B cell (primary cell): ENCODE measurements around the gene CDKAL1. TPM values are rescaled to one million over a fixed set of nuclear protein-coding genes. Genes with fewer than 3 reads are reported as not detected.

ENCODE experiments used
- ATAC-seq: fragments of 200-7000 bp; cut with Tn5 transposase; one replicate; pipeline ENCODE4 v1.10.0; 2021; ENCODE audit warnings: low read depth, mild to moderate bottlenecking, moderate number of reproducible peaks, moderate library complexity
- CTCF ChIA-PET: fragments of 350-600 bp; sonication (Branson Sonifier 250); formaldehyde crosslinking; loops from one replicate; lab custom pipeline; 2021; ENCODE audit warnings: antibody characterized with exemption, inconsistent platforms; lab: Charles Lee
- POLR2A ChIA-PET: fragments of 350-600 bp; sonication (Branson Sonifier 250); formaldehyde crosslinking; loops from one replicate; lab custom pipeline; 2021; ENCODE audit warnings: antibody characterized with exemption; lab: Charles Lee
- DNase-seq: peaks from one replicate; pipeline ENCODE4 v3.0.0; 2013
- H2AFZ ChIP-seq: 2 replicates; pipeline ENCODE4 v1.6.1; 2012; ENCODE audit warnings: mild to moderate bottlenecking, low read depth, low read length; ENCODE audit not compliant: insufficient read depth, poor library complexity, severe bottlenecking
- H3K27ac ChIP-seq, 2 donors: 1 replicate in 1 of 2; 2 replicates in 1 of 2; pipeline ENCODE4 v1.5.1; 2012 to 2013; ENCODE audit warnings: low read length in 2 of 2, mild to moderate bottlenecking in 2 of 2, moderate library complexity in 1 of 2
- H3K27me3 ChIP-seq, 4 experiments: fragments of 200-600 bp in 1 of 4; sonication (generic) in 1 of 4; replicated peaks in 1 of 4; 1 replicate in 2 of 4; 2 replicates in 2 of 4; pipeline versions ENCODE4 v1.6.1 to v1.7.0; 2013 to 2016; ENCODE audit warnings: low read length in 3 of 4, mild to moderate bottlenecking in 2 of 4, mixed read lengths in 1 of 4, moderate library complexity in 1 of 4; ENCODE audit not compliant: insufficient read depth in 4 of 4, control insufficient read depth in 3 of 4; ENCODE audit errors: control extremely low read depth in 1 of 4
- H3K36me3 ChIP-seq, 2 experiments: replicated peaks in 1 of 2; 1 replicate in 1 of 2; 2 replicates in 1 of 2; pipeline versions ENCODE4 v1.6.1 to v1.7.1; 2013; ENCODE audit warnings: low read length in 1 of 2; ENCODE audit not compliant: insufficient read depth in 2 of 2, control insufficient read depth in 1 of 2; ENCODE audit errors: control extremely low read depth in 1 of 2, extremely low read depth in 1 of 2
- H3K4me1 ChIP-seq, 2 donors: fragments of 200-600 bp in 1 of 2; sonication (generic) in 1 of 2; 1 replicate in 1 of 2; 2 replicates in 1 of 2; pipeline versions ENCODE4 v1.5.1 to v1.6.1; 2013 to 2017; ENCODE audit warnings: low read length in 2 of 2; ENCODE audit not compliant: control insufficient read depth in 2 of 2, insufficient read depth in 2 of 2
- H3K4me2 ChIP-seq: replicated peaks from 2 replicates; pipeline ENCODE3; 2012; ENCODE audit warnings: mild to moderate bottlenecking, low read depth, low read length; ENCODE audit not compliant: poor library complexity, severe bottlenecking
- H3K4me3 ChIP-seq, 5 experiments: fragments of 200-600 bp in 1 of 5; sonication (generic) in 1 of 5; 1 replicate in 3 of 5; 2 replicates in 2 of 5; pipeline versions ENCODE4 v1.5.1 to v1.7.0; 2011 to 2016; ENCODE audit warnings: low read length in 4 of 5, mild to moderate bottlenecking in 4 of 5, low read depth in 2 of 5, control low read depth in 1 of 5, moderate library complexity in 1 of 5; ENCODE audit not compliant: insufficient read depth in 1 of 5; ENCODE audit errors: control extremely low read depth in 1 of 5, extremely low read depth in 1 of 5
- H3K79me2 ChIP-seq: fragments of 200-600 bp; sonication (generic); one replicate; pipeline ENCODE4 v1.6.0; 2016; ENCODE audit warnings: low read length; ENCODE audit not compliant: control insufficient read depth, insufficient read depth
- H3K9ac ChIP-seq: fragments of 200-600 bp; sonication (generic); 2 replicates; pipeline ENCODE4 v1.6.1; 2017; ENCODE audit warnings: mild to moderate bottlenecking, low read length, moderate library complexity
- H3K9me3 ChIP-seq, 3 donors: one replicate each; pipeline versions ENCODE4 v1.6.1 to v1.7.1; 2013; ENCODE audit warnings: low read length in 2 of 3; ENCODE audit not compliant: control insufficient read depth in 2 of 3, insufficient read depth in 1 of 3; ENCODE audit errors: control extremely low read depth in 1 of 3
- H4K20me1 ChIP-seq: 2 replicates; pipeline ENCODE4 v1.6.0; 2012; ENCODE audit warnings: mild to moderate bottlenecking, low read length; ENCODE audit not compliant: insufficient read depth, control insufficient read depth, poor library complexity, severe bottlenecking
- H3K27ac Mint-ChIP-seq: one replicate; pipeline ENCODE4 v1.8.0; 2021; ENCODE audit warnings: mixed read lengths
- H3K27me3 Mint-ChIP-seq: one replicate; pipeline ENCODE4 v1.8.0; 2021; ENCODE audit warnings: mixed read lengths
- H3K4me1 Mint-ChIP-seq: one replicate; pipeline ENCODE4 v1.8.0; 2021; ENCODE audit warnings: mixed read lengths
- H3K4me3 Mint-ChIP-seq: one replicate; pipeline ENCODE4 v1.8.0; 2021; ENCODE audit warnings: mixed read lengths
- H3K9me3 Mint-ChIP-seq: one replicate; pipeline ENCODE4 v1.8.0; 2022; ENCODE audit warnings: mixed read lengths; ENCODE audit not compliant: insufficient read depth
- EZH2 ChIP-seq: IDR thresholded peaks from 2 replicates; pipeline ENCODE4 v1.6.1; 2012; ENCODE audit warnings: borderline replicate concordance, low read depth, mild to moderate bottlenecking, moderate library complexity, low read length; ENCODE audit not compliant: insufficient read depth, poor library complexity, severe bottlenecking
- WGBS: methylation state at CpG from one replicate; pipeline ENCODE4 v1.1.5; 2013; ENCODE audit warnings: missing lambda C conversion rate; ENCODE audit not compliant: insufficient coverage; 5-methylcytosine and 5-hydroxymethylcytosine counted together
- intact Hi-C: fragments of 100-400 bp; cut with micrococcal nuclease; formaldehyde crosslinking; loops from one replicate; pipeline ENCODE4 v1.10.0; 2022
- polyA plus RNA-seq: library from polyadenylated mRNA; depleted of rRNA; stranded (reverse); fragments of >200 nt; gene quantifications from 2 replicates; pipeline ENCODE4 v1.2.3, GENCODE V29; 2012
- total RNA-seq, 2 donors: library from RNA; stranded (reverse); fragments of 120-200 nt in 1 of 2; gene quantifications; 1 replicate in 1 of 2; 2 replicates in 1 of 2; pipeline versions ENCODE4 v1.2.3 to v1.2.4, GENCODE V29; 2013 to 2022
- TF ChIP-seq, protein P1 (sequence below): fragments of 200-600 bp; IDR thresholded peaks from one replicate; pipeline ENCODE4 v1.8.0; 2022; ENCODE audit warnings: antibody characterized with exemption, mild to moderate bottlenecking

The CDKAL1 gene
- total and polyA plus RNA-seq, 2 donors (not counting 1 experiment from before 2014, with no cell fraction given): 6.1 to 33.3 TPM

DNA sequence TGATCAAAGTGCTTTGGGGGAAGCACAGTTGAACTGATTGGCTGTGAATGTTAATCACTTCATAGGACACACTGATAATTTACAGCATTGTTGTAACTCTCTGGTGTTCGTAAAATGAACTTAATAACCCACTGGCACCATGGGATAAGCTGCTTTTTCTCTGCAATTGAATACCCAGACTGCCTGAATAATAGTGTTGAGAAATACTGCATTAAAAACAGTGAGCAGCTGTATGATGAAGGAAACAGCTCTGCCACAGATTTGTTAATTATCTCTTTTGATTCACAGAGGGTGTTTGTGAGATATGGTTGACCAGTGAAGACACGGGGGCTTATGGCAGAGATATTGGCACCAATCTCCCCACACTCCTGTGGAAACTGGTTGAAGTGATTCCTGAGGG lies 420.9 kb downstream of the CDKAL1 start:
- no peaks in the 10 kb centered on the region for H4K20me1 ChIP-seq
- H3K4me3 Mint-ChIP-seq: no peak overlapping the region
- intact Hi-C loops: no loop called here
- H3K27ac Mint-ChIP-seq: no peak overlapping the region
- no CpG with 5 or more reads among the region's 2 CpGs for WGBS
- no peaks in the 10 kb centered on the region for H3K27me3 Mint-ChIP-seq
- CTCF ChIA-PET: interaction anchor here (0.6 to 0.8 kb wide), 2 partner anchors 15 to 44 kb away, joined by 3 to 5 read pairs; no protein-coding TSS in a partner anchor
- DNase-seq: no peak
- H3K4me2 ChIP-seq: no peak overlapping the region
- H3K79me2 ChIP-seq: no peaks in the 10 kb centered on the region
- H3K9me3 Mint-ChIP-seq: no peaks in the 10 kb centered on the region
- no peak overlapping the region for H3K9ac ChIP-seq
- TF ChIP-seq, protein P1, sequence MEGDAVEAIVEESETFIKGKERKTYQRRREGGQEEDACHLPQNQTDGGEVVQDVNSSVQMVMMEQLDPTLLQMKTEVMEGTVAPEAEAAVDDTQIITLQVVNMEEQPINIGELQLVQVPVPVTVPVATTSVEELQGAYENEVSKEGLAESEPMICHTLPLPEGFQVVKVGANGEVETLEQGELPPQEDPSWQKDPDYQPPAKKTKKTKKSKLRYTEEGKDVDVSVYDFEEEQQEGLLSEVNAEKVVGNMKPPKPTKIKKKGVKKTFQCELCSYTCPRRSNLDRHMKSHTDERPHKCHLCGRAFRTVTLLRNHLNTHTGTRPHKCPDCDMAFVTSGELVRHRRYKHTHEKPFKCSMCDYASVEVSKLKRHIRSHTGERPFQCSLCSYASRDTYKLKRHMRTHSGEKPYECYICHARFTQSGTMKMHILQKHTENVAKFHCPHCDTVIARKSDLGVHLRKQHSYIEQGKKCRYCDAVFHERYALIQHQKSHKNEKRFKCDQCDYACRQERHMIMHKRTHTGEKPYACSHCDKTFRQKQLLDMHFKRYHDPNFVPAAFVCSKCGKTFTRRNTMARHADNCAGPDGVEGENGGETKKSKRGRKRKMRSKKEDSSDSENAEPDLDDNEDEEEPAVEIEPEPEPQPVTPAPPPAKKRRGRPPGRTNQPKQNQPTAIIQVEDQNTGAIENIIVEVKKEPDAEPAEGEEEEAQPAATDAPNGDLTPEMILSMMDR: no peak
- TF ChIP-seq EZH2: no peak
- H2AFZ ChIP-seq: no peak overlapping the region
- H3K4me3 ChIP-seq: no peak overlapping the region
- no peak for ATAC-seq
- H3K9me3 ChIP-seq: no peaks in the 10 kb centered on the region
- H3K4me1 Mint-ChIP-seq: no peaks in the 10 kb centered on the region
- no peaks in the 10 kb centered on the region for H3K27me3 ChIP-seq
- H3K36me3 ChIP-seq: peaks cover 2 to 13% of the 10 kb centered on the region in 2 experiments
- no peaks in the 10 kb centered on the region for H3K4me1 ChIP-seq
- POLR2A ChIA-PET: no interaction called here
- H3K27ac ChIP-seq: no peak overlapping the region

DNA sequence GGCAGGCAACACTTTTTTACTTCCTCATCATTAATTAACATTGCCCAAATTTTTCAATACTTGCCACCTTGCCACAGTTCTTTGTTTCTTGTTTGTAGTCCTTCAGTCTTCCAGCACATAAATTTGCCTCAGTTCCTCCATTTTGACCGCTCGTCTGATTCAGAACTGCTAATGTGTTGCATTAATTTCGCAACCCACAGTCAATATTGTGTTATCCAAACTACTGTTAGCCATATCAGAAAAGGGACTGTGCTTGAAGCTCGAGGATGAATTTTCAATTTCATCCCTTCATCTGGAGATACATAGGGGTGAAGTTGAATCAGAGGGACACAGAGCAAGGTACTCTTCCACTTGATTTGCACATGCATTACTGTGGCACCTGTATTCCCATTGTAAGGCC lies 421.5 kb downstream of the CDKAL1 start:
- Histone ChIP-seq H3K4me2 (no peak overlapping the region), H3K79me2 (no peaks in the 10 kb centered on the region), H3K4me1 (no peaks in the 10 kb centered on the region), H4K20me1 (no peaks in the 10 kb centered on the region), H3K9me3 (no peaks in the 10 kb centered on the region), H3K27ac (no peak overlapping the region), H3K9ac (no peak overlapping the region), H3K27me3 (no peaks in the 10 kb centered on the region), H3K4me3 (no peak overlapping the region), H3K36me3 (peaks cover 2 to 13% of the 10 kb centered on the region in 2 experiments), H2AFZ (no peak overlapping the region)
- Mint-ChIP-seq H3K9me3 (no peaks in the 10 kb centered on the region), H3K4me1 (no peaks in the 10 kb centered on the region), H3K27me3 (no peaks in the 10 kb centered on the region), H3K27ac (no peak overlapping the region), H3K4me3 (no peak overlapping the region)
- ChIA-PET POLR2A (no interaction called here), CTCF (interaction anchor here (0.6 kb wide), 1 partner anchor 43 kb away, joined by 5 read pairs; no protein-coding TSS in a partner anchor)
- TF ChIP-seq, protein P1: no peak
- TF ChIP-seq EZH2: no peak
- WGBS: no CpG with 5 or more reads among the region's 4 CpGs
- no peak for DNase-seq
- ATAC-seq: no peak
- intact Hi-C loops: no loop called here
